HG03280 (cell line): Measurements from ENCODE around the gene SYT3.

ENCODE experiments used
- ATAC-seq: cut with Tn5 transposase; IDR thresholded peaks from one replicate; pipeline ENCODE4 v1.9.1; 2021; ENCODE audit warnings: mild to moderate bottlenecking, moderate library complexity; ENCODE audit not compliant: unreplicated experiment

SYT3 gene

DNA sequence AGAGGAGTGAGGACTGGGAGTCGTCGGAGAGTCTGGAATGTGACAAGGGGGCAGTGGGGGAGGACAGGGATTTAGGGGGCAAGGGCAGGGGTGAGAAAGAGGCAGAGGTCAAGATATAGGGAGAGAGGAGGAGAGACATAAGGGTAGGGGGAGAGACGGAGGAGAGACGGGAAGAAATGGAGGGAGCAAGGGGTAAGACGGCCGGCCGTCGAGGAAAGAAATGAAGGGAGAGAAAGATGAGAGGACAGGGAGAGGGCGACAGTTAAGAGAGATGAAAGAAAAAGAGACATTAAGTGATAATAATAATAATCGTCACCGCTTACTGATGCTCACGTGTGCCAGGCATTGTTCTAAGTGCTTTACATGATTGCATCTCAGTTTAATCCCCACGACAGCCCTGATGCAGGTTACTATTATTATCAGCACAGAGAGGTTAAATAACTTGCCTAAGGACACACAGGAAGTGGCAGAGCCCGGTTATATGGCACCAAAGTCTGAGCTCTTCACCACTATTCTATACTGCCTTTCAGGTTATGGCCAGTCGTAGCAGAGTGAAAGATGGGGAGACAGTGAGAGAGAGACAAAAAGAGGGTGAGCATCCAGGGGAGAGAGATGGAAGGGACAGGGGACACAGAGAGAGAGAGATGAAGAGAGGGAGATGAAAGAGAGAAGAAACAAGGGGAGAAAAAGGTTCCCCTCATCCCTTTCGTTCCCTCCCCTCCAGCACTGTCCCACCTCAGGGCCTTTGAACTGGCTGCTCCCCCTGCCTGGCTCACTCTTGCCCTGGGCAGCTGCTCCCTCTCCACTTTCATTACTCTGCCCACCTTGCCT, 23.2 kb upstream of the SYT3 start:
- no peak for ATAC-seq

DNA sequence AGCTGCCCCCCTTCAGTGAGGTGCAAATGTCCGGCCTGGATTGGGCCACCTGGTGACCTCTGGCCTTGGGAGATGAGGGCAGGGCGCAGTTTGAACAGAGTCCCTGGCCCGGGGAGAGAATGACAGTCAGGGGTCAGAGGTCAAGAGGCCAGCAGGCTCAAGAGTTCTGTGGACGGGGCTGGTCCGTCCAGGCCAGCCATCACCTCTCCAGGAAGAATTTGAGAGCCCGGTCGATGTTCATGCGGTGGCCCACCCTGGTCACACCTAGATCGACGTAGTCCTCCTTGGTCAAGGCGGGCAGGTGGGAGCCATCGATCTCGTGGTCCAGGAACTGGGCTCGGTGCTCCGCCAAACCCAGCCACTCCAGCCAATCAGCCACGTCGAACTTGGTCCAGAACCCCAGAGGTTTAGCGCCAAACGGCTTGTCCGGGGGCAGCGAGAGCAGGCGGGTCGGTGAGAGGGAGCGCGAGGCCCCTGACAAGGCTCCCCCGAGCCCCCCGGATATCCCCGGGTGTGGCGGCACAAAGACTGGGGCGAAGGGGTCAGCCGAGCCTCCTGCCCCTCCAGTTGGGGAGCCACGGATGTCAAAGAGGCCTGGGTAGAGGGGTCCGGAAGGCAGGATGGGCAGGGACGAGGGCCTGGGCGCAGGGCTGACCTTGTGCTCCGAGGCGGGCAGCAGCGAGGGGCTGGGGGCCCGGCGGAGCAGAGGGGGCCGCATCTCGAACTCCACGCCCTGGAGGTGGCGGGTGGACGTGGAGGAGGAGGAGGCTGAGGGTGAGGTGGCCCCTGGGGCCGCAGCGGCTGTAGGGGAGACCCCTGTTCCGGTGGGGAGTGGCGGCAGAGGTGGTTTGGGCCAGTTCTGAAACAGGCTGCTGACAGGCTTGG, 22.3 kb upstream of the SYT3 start:
- no peak for ATAC-seq

DNA sequence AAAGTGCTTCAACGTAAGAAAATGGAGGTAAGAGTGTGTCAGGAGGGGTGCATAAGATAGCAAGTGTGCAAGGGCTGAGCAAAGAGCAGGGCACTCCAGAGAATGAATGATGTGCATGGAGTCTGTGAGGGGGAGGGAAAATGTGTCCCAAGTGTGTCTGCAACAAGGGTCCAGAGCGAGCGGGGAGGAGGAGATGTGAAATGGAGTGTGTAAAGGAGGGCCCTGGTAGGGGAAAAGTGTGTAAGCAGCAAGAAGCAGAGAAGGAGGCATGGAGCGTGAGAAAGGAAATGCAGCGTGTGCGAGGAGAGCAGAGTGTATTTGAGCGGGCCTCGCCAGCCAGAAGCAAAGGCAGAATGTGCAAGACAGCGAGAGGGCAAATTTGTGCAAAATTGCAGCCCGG, 21.3 kb upstream of the SYT3 start:
- no peak for ATAC-seq

DNA sequence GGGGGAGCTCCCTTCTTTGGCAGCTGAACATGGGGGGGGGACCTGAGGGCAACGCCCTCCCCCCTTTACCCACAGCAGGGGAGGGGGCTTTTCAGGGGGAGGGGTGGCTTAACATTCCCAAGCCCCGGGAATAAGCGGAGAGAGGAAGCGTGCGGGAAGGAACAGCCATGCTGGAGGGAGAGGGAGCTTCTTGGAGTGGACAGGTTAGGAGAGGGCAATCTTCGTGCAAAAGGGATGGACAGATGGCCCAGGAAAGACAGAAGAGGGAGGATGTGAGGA, 20.3 kb upstream of the SYT3 start:
- ATAC-seq, result no peak

DNA sequence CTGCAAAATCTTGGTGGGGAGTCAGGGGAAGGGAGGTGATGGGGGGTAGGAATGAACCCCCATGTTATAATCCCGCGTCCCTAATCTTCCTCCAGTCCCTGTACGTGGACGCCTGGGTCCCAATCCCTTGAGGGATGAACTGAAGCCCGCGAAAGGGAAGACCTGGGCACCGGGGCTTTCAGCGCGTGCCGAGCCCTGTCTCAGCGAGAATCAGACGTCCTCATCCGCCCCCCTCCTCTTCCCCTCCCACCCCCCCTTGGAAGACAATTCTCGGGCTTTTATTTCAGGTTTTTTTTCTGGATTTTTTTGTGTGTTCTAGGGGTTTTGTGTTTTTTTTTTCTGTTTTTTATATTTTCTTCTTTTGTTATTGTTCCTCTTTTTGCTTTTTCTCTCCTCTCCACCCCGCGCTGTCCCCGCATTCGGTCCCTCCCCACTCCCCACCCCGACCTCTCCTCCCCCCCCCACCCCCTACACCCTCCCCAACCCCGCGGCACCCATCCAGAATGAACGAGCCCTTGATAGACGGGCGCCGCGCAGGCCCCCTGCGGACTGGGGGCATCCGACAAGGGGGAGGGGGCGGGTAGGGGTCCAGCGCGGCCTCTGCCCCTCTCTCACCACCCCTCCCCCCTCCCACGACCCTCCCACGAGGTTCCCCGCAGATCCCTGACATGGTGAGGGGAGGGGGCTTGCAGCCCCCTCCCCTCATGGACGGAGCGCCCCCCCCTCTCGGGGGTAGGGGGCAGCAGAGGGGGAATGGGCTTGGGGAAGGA, 19.8 kb upstream of the SYT3 start:
- ATAC-seq, result no peak

DNA sequence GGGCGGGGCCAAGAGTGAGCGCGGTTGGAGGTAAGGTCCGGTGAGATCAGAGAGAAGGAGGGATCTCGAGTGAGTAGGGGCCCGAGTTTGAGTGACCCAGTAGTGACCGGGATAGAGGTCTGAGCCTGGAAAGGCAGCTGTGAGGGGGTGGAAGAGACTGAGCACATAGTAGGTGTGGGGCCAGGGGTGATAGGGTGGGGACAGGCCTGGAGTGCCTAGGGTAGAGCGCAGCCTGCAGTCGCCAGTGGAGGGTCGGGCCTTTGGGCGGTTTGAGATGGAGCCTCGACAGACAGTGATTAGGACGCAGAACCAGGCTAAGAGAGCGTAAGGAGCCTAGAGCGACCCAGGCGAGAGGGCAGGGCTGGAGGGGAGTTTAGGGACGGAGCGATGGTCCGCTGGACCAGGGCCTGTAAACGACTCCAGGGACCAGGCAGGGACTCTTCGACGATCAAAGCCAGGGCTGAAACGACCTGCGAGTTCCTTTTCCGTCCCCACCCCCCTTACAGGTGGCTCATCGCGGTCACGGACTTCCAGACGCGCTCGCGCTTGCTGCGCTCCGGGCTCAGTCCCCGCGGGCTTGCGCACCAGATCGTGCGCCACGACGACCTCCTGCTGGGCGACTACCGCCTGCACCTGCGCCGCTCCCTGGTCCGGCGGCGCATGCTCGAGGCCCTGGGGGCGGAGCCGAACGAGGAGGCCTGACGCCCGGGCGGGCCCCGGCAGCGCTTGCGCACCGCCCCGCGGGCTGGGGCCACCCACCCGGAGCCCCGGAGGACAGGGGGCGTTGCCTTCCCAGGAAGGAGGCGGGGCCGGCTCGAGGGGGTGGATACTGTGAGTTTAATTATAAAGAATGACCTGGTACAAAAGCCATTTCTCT, 19.0 kb upstream of the SYT3 start:
- no peak for ATAC-seq

DNA sequence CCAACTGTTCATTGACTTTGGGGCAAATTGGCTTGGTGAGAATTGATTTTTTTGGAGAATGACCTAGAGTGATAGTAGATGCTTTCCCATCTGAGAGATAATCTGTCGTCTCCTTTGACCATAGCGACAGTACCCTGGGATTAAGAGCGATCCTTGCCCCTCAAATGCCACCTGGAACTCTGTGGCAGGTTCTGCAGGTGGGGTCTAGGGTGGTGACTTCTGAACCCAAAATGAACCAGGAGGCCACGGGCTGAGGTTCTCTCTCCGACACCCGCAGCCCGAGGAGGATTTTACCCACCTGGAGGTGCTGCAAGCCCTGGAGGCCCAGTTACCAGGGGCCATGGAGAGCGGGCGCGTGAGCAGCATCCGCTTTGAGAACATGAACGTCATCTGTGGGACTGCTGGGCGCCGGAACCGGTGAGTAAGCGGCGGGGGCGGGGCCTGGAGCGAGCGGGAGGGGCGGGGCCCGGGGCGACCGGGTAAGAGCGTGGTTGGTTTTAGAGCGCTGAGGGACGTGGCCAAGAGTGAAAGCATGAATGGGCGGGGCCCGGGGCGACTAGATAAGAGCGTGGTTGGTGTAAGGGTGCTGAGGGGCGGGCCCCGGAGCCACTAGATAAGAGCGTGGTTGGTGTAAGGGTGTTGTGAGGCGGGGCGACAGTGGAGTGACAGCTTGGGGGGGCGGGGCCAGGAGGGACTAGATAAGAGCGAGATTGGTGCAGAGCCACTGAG, 18.2 kb upstream of the SYT3 start:
- peak; percentile 81 for ATAC-seq

DNA sequence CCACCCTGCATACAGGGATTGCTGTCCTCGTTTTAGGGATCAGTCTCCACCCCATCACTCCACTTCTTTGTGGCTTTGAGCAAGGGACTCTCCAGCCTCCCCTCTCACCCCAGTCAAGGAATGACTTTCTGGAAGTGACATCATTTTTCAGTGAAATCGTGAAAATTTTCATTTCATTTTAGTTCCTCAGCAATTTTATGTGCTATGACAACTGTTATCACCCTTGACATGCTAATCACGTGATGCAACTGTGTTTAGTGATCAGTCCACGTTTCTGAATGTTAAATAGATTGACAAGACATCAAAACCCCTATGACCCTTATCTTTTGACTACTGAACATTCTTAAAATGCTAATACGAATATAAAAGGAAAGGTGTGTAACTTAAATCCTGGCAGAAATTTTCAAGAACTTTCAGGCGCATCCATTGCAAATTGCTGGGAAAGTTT, 17.6 kb upstream of the SYT3 start:
- no peak for ATAC-seq

DNA sequence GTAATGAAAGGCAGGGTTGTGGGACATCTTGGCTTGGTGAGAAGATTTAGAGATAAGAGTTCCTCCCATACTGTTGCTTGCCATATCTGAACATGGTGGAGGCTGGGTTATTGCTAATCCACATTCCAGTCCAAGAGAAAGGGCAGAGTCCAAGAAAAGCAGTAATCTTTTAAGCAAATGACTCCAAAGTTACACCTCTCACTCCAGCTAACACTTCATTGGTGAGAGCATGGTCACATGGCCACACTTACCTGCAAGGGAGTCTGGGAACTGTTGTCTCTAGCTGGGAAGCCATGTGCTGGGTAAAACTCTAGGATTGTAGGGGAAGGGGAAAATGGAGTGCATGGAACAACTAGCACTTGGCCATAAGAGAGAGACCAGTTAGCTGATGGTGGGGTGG, 15.2 kb upstream of the SYT3 start:
- no peak for ATAC-seq

DNA sequence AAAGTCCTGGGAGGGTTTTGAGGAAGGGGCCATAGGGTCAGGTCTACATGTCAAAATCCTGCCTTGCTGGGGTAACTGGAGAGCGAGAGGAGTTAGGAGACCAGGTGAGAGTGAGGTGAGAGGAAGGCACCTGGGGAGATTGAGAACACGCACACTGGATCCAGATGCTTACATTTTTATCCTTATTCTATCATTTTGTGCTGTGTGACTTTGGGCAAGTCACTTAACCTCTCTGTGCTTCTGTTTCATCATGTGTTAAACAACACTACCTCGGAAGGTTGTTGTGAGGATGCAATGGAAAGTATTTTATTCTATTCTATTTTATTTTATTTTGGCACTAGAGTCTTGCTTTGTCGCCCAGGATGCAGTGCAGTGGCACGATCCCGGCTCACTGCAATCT, 13.0 kb upstream of the SYT3 start:
- no peak for ATAC-seq

DNA sequence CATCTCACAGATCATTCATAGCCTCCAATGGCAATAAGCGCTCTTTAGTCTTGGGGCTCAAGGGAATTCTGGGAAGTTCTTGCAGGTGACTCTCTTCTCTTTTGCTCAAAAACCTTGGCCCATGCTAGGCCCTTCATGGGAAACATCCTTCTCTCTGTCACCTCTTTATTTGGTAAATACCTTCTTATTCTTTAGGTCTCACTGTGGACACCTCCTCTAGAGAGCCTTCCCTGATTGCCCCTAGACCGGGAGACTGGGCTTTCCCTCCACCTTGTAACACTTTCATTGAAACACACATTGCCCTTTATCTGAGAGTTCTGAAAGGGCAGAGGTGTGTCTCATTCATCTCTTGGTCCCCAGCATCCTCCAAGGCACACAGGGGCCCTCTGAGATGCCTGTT, 11.5 kb upstream of the SYT3 start:
- ATAC-seq, result no peak

DNA sequence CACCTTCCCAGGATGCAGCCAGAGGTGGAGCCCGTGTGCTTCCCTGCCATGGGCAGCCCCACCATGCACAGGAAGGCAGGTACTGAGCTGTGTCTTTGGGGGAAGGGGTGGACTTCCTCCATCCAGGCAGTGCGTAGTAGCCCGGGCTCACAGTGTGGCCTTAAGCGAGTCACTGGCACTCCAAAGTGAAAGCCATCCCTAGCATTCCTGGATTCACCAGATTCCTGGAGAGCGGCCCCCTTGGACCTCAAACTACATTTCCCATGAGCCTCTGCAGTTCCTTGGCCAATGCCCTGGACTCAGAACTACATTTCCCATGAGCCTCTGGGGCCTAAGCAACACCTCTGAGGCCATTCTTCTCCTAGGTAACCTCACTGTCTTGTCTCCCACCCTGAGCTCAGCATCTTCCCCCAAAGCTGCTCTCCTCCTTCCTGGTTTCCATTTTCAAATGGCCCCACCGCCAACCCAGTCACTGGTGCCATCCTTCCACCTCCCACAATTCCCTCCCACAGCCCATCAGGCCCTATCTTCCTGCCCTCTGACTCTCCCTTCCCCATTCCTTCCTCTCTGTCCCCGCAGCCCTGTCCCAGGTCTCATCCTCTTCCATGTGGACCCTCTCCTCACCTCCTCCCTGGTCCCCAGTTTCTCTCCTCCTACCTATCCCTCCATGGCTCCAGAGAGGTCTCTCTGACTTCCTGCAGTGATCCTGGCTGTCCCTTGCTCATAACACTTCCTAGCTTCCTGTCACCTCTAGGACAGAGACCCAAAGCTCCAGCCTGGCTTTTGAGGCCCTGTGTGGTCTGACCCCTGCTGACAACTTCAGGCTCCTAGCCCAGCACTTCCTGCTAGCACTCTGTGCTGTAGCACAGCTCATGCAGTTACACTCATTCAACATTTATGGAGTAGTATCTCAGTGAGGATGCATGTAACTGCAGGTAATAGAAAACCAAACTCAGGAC, 10.0 kb upstream of the SYT3 start, which contains the start of gene C19orf81:
Gene C19orf81, plus strand, starts transcription at position 13 of the 959 bp plus-strand sequence. Its CDS starts 0 bp downstream, at position 13.
- ATAC-seq, result no peak

DNA sequence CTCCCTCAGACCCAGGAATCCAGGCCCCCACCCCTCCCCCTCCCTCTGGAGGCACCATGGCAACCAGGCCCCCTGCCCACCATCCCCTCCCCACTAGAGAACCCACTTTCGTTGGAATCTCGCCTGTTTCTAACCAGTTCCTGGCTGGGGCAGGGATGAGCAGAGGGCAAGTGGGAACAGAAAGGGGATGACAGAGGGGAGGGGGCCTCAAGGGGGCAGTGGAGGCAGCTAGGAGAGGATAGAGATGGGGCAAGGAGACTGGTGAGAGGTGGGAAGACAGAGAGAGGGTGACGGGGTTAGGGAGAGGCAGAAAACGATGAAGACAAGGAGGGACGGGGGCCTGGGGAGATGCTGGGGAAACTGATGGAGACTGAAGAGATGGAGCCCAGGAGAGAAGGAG, 9.0 kb upstream of the SYT3 start:
- no peak for ATAC-seq

DNA sequence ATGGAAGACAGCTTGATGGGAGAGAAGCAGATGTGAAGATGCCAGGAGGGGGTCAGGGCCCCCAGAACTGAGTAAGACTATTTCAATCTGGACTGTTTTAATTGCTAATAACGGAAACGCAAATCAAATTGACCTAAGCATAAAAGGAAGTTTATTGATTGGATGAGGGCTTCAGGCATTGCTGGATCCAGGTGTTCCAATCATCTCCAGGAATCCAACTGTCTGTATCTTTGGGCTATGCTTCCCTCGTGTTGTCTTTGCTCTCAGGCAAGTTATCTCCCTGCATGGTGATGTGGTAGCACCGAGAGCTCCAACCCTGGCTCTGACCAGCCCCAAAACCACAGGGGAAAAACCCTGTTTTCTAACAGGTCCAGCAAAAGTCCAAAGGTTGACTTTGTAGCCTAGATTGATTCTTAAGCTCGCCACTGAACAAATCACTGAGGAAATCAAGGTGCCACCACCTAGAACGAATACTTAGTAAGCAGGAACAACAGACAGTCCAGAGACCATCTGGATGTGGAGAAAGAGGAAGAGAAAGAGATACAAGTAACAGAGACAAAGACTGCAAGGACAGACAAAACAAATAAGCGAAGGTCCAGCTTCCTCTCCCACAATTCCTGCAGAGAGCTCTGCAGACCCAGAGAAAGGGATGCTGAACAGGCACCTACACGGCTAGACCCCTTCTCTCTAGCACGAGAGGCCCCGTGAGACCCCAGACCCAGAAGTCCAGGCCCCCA, 8.4 kb upstream of the SYT3 start:
- ATAC-seq, result no peak

DNA sequence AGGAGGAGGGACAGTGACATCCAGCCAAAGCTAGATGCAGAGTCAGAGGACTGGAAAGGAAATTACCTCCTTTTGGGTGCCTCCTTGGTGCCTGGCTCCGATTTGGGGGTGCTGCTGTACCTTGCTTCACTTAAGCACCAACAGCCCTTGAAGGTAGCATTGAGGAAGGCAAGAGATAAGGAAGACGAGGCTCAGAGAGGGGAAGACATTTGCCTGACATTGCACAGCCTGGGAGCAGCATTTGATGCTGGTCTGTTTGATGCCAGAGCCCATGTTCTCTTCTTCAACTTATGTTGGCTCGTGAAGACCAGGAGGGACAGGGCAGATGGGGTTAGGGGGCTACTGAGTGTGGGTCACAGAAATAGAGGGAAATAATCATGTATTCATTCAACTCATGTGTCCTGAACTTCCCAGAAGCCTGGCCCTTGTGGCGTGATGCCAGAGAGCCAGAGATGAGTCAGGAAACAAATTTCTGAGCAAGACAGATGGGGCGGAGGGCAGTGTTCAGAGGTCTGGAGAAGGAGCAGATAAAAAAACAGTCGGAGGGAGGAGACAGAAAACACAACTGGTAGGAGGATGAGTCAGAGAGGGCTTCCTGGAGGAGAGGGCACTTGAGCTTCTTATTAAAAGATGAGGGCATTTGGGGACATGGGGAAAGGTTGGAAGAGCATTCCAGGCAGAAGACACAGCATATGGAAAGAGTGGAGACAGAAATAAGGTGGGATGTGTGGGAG, 6.6 kb upstream of the SYT3 start:
- no peak for ATAC-seq

DNA sequence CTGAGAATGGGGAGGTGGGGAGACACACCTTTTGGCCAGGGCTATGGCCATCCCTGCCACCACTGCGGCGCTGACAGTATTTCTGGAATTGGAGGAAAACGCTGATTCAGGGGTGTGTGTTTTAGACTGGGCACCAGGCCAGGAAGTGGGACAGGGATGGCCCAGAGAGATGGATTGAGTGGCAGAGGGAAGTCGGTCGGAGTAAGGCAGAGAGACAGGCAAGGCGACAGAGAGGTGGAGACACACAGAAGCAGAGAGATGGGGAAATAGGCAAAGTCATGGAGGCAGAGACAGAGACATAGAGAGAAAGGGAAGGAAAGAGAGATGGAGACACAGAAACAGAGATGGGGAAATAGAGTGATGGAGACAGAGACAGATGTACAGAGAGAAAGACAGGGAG, 5.4 kb upstream of the SYT3 start:
- no peak for ATAC-seq

DNA sequence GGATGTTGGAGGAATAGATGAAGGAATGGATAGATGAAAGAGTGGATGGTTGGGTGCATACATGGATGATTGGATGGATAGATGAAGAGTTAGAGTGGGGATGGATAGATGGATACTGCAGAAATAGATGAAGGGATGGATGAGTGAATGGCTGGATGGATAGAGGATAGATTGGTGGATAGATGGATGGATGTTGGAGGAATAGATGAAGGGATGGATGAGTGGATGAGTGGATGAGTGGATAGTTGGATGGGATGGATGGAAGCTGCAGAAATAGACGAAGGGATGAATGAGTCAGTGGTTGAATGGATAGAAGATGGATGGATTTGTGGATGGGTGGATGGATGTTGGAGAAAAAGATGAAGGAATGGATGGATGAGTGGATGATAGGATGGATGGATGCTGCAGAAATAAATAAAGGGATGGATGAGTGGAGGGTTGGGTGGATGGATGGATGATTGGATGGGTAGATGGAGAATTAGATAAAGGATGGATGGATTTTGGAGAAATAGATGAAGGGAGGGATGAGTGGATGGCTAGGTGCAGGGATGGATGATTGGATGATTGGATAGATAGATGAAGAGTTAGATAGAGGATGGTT, 4.7 kb upstream of the SYT3 start:
- no peak for ATAC-seq
